ENCODE results near the gene SIK3.

- TF ChIP-seq POLR2AphosphoS5 (IDR thresholded peaks at IDR 0.05; ENCODE audit: low read depth, low read length) (no peak), REST (IDR thresholded peaks at IDR 0.05; ENCODE audit: insufficient read depth in 1 of 2, low read depth in 2 of 2, low read length in 2 of 2) (no peak), SIN3A (IDR thresholded peaks at IDR 0.05; ENCODE audit: borderline replicate concordance, insufficient read depth, low read length) (no peak), TAF1 (IDR thresholded peaks at IDR 0.05; ENCODE audit: borderline replicate concordance, insufficient read depth, low read length) (no peak), FOXP2 (optimal IDR thresholded peaks at IDR 0.05; ENCODE audit: borderline replicate concordance, extremely low read depth, extremely low read length, insufficient read depth) (no peak)
Observed at GRCh38 chr11:117016747-117017146, 81.5 kb downstream of the SIK3 start.
